RWPE1 (cell line): Measurements from ENCODE around the gene ATP2A3.

Experiments
- CTCF ChIA-PET: fragments of 350-600 bp; sonication (Branson Sonifier 250); formaldehyde crosslinking; extraction: SDS; loops from one replicate; lab custom pipeline; 2021; lab: Yijun Ruan, JAX
- POLR2A ChIA-PET: fragments of 400-600 bp; formaldehyde crosslinking; extraction: SDS; loops from one replicate; lab custom pipeline; 2020; ENCODE audit warnings: antibody characterized with exemption; ENCODE audit not compliant: low non-redundant PET; lab: Yijun Ruan, JAX
- DNase-seq: peaks from one replicate; pipeline ENCODE4 v3.0.0; 2012; ENCODE audit warnings: low spot score
- H3K27ac ChIP-seq: fragments of 450-650 bp; 2 replicates; pipeline ENCODE4 v1.5.1; 2017
- TF ChIP-seq, protein P1 (sequence below): fragments of 450-650 bp; conservative IDR thresholded peaks from 2 replicates; pipeline ENCODE4 v1.5.1; 2017; ENCODE audit warnings: low read depth, mild to moderate bottlenecking

Gene ATP2A3

DNA sequence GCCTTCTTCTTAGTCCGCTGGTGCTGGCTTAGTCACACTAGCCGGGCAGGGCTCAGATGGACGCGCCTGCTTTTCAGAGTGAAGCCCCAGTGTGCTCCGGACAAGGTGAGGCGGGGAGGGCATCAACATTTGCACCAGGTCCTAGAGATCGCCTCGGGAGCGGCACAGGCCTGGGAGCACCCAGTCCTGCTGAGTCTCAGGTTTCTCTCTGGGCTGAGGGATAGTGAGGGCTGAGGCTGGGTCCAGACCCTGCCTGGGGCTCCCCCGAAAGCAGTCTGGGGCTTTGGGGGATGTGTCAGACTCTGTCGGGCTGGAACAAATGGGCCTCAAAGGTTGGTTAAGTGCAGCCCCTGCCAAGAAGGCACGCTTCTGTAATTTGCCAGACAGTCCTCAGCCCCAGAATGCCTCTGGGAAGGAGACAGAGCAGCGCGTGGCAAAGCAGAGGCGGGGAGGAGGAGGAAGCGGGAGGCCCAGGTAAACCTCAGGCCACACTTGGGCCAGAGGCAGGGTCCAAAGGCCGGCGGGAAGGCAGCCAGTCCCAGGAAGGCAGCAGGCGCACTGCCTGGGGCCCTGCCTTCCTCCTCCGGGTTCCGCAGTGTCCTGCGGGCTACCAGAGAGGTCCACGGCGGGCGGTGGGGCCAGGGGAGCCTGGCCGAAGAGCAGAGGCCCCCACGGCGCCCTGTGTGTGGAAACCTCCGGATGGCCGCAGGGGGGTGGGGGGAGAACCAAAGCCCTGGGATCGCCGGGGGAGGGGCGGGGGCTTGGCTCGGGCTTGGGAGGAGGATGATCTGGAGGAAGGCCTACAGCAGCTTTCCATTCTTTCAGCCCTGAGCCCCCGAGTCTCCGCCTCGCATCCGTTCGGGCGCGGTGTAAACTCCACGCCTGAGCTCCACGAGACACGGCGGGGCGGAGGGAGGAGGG is 39.5 kb upstream of the ATP2A3 start:
- POLR2A ChIA-PET = no interaction called here
- TF ChIP-seq, protein P1, sequence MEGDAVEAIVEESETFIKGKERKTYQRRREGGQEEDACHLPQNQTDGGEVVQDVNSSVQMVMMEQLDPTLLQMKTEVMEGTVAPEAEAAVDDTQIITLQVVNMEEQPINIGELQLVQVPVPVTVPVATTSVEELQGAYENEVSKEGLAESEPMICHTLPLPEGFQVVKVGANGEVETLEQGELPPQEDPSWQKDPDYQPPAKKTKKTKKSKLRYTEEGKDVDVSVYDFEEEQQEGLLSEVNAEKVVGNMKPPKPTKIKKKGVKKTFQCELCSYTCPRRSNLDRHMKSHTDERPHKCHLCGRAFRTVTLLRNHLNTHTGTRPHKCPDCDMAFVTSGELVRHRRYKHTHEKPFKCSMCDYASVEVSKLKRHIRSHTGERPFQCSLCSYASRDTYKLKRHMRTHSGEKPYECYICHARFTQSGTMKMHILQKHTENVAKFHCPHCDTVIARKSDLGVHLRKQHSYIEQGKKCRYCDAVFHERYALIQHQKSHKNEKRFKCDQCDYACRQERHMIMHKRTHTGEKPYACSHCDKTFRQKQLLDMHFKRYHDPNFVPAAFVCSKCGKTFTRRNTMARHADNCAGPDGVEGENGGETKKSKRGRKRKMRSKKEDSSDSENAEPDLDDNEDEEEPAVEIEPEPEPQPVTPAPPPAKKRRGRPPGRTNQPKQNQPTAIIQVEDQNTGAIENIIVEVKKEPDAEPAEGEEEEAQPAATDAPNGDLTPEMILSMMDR = no peak
- H3K27ac ChIP-seq = peak overlapping the region; percentile 13; the same call in 1 of the 2 replicates
- DNase-seq = no peak
- CTCF ChIA-PET = interaction anchor here (0.6 to 4.2 kb wide), 4 partner anchors 12 to 1310 kb away, joined by 3 to 20 read pairs (median 3); no protein-coding TSS in a partner anchor

DNA sequence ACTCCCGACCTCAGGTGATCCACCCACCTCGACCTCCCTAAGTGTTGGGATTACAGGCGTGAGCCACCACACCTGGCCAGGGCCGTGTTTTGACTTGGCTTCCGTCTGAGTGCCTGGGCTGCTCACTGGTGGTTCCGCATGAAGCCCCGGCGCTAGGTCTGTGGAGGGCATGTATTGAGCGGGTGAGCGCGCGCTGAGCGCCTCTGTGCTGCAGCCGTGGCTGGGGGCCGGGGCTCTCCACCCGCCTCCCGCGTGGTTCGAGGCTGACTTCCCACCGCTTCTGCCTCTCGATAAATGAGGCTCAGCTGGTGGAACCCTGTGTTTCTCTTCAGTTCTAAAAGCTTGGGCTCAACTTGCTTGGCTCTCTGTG is 38.9 kb upstream of the ATP2A3 start:
- ChIA-PET POLR2A (no interaction called here), CTCF (interaction anchor here (1.5 kb wide), 1 partner anchor 89 kb away, joined by 6 read pairs; no protein-coding TSS in a partner anchor)
- DNase-seq = no peak
- TF ChIP-seq, protein P1 = no peak
- peak overlapping the region; percentile 13; the same call in 1 of the 2 replicates for H3K27ac ChIP-seq

DNA sequence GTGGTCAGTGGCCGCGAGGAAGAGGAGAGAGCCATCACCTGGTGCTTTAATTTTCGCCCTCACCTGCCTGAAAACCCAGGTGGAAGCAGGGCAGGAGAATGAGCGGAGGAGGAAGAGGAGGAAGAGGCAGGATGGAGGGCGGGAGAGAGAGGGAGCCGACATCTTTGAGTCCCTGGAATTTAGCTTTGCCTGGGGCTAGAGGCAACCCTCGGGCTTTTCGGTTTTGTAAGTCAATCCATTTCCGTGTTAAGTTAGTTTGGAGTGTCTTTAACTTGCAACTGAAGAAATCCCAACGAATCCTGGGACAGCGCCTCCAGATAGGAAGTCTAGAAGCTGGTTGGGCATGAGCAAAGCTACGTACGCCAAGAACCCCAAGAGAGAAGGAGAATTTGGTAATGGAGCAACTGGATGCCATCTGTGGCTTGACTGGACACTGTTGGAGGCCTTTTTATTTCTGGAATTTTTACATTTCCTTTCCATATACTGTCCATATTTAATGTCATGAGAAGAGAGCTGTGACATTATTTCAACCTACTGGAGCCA is 36.9 kb upstream of the ATP2A3 start:
- no peak for DNase-seq
- TF ChIP-seq, protein P1 = no peak
- no peak overlapping the region for H3K27ac ChIP-seq
- CTCF ChIA-PET = interaction anchor here (0.8 kb wide), 1 partner anchor 87 kb away, joined by 3 read pairs; no protein-coding TSS in a partner anchor
- POLR2A ChIA-PET = no interaction called here

DNA sequence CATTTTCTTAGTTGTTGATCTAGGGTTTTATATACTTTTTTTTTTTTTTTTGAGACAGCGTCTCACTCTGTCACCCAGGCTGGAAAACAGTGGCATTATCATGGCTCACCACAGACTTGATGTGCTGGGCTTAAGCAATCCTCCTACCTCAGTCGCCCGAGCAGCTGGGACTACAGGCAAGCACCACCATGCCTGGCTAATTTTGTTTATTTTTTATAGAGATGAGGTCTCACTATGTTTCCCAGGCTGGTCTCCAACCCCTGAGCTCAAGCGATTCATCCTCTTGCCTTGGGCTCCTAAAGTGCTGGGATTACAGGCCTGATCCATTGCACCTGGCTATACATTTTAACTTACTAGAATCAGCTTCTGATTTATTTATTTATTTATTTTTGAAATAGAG is 34.2 kb upstream of the ATP2A3 start:
- H3K27ac ChIP-seq = no peak overlapping the region
- no peak for DNase-seq
- POLR2A ChIA-PET = interaction anchor here (0.6 kb wide), 1 partner anchor 24 kb away, joined by 3 read pairs; no protein-coding TSS in a partner anchor
- TF ChIP-seq, protein P1 = no peak
- CTCF ChIA-PET = interaction anchor here (0.6 to 0.8 kb wide), 2 partner anchors 10 to 63 kb away, joined by 3 to 4 read pairs; no protein-coding TSS in a partner anchor

DNA sequence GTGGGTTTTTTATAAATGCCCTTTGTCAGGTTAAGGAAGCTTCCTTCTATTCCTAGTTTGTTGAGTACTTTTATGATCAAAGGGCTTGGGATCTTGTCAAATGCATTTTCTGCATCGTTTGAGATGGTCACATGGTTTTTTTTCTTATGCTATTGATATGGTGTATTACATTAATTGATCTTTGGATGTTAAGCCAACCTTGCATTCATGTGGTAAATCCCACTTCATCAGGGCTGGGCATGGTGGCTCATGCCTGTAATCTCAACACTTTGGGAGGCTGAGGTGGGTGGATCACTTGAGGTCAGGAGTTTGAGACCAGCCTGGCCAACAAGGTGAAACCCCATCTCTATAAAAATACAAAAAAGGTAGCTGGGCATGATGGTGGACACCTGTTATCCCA is 30.8 kb upstream of the ATP2A3 start:
- CTCF ChIA-PET = no interaction called here
- no peak for DNase-seq

DNA sequence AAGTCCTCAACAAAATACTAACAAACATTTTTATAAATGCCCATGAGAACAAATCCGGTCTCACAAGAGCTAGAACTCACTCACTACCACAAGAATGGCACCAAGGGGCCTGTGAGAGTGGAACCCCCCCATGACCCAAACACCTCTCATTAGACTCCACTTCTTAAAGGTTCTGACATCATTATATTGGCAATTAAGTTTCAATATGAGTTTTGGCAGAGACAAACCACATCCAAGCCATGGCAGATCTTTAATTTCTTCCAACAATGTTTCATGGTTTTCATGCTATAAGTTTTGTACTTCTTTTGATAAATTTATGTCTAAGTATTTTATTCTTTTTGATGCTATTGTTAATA is 30.0 kb upstream of the ATP2A3 start:
- TF ChIP-seq, protein P1 = no peak
- POLR2A ChIA-PET = no interaction called here
- DNase-seq = no peak
- no peak overlapping the region for H3K27ac ChIP-seq
- CTCF ChIA-PET = interaction anchor here (0.6 kb wide), 1 partner anchor 1079 kb away, joined by 3 read pairs; no protein-coding TSS in a partner anchor

More for the DNA sequence above, 30.8 kb upstream of the ATP2A3 start:
- POLR2A ChIA-PET = interaction anchor here (0.6 kb wide), 1 partner anchor 17 kb away, joined by 3 read pairs; no protein-coding TSS in a partner anchor
- H3K27ac ChIP-seq = no peak overlapping the region
- TF ChIP-seq, protein P1 = no peak
